NB4 (cell line): ENCODE results near the gene NUP214.

ENCODE experiments used
- CTCF ChIP-seq: IDR thresholded peaks from one replicate; pipeline ENCODE4 v1.5.1; 2012; ENCODE audit warnings: low read depth, low read length
- POLR2A ChIP-seq: IDR thresholded peaks from 2 replicates; pipeline ENCODE4 v1.6.1; 2011; ENCODE audit warnings: mild to moderate bottlenecking; ENCODE audit not compliant: insufficient read length; ENCODE audit errors: extremely low read depth

GRCh38 chr9:131203431-131204218 lies 78.2 kb downstream of the NUP214 start:
- peak; percentile 11 for TF ChIP-seq CTCF
- TF ChIP-seq POLR2A: no peak
